22Rv1 (cell line): ENCODE results near the gene ZFX.

Experiments
- H3K27ac ChIP-seq: fragments of 450-650 bp; 2 replicates; pipeline ENCODE4 v1.5.1; 2017
- ZFX ChIP-seq: fragments of 450-650 bp; IDR thresholded peaks from 2 replicates; pipeline ENCODE4 v1.6.1; 2017; ENCODE audit warnings: antibody characterized with exemption, borderline replicate concordance
- TF ChIP-seq, protein P1 (sequence below): fragments of 450-650 bp; IDR thresholded peaks from 2 replicates; pipeline ENCODE4 v1.5.1; 2017; ENCODE audit warnings: mild to moderate bottlenecking

ZFX gene

GRCh38 chrX:24186483-24186882 lies 37.0 kb downstream of the ZFX start:
- H3K27ac ChIP-seq: no peak overlapping the region
- TF ChIP-seq, protein P1, sequence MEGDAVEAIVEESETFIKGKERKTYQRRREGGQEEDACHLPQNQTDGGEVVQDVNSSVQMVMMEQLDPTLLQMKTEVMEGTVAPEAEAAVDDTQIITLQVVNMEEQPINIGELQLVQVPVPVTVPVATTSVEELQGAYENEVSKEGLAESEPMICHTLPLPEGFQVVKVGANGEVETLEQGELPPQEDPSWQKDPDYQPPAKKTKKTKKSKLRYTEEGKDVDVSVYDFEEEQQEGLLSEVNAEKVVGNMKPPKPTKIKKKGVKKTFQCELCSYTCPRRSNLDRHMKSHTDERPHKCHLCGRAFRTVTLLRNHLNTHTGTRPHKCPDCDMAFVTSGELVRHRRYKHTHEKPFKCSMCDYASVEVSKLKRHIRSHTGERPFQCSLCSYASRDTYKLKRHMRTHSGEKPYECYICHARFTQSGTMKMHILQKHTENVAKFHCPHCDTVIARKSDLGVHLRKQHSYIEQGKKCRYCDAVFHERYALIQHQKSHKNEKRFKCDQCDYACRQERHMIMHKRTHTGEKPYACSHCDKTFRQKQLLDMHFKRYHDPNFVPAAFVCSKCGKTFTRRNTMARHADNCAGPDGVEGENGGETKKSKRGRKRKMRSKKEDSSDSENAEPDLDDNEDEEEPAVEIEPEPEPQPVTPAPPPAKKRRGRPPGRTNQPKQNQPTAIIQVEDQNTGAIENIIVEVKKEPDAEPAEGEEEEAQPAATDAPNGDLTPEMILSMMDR: no peak
- TF ChIP-seq ZFX: no peak

DNA sequence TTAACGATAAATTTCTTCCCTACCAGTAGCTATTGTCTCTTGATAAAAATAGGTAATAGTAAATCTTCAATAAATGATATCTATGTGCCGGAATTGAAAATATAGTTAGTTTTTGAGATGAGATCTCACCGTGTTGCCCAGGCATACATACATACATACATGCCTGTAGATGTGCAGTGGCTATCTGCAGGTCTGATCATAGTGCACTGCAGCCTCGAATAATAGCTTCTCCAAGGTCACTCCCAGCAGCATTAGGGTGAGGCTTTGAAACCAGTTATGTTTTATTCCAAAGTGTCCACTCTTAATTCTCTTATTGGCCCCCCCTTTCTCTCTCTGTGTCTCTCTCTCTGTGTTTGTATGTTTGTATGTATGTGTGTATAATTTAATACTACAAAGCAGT lies 37.5 kb downstream of the ZFX start:
- TF ChIP-seq, protein P1: no peak
- no peak for TF ChIP-seq ZFX

DNA sequence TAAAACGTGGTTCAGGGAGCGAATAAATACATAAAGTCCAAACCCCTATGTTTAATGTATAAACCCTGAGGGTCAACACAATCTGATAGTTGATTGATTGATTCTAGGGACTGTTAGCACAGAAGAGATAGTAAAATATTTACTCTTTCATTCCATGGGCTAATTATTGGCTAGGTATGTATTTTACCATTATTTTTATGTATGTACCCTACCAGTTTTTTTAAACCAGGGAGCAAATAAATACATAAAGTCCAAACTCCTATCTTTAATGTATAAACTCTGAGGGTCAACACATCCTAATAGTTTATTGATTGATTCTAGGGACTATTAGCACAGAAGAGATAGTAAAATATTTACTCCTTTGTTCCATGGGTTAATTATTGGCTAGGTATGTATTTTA lies 40.0 kb downstream of the ZFX start:
- no peak overlapping the region for H3K27ac ChIP-seq
- no peak for TF ChIP-seq ZFX
- TF ChIP-seq, protein P1: no peak

More for the DNA sequence above, 37.5 kb downstream of the ZFX start:
- H3K27ac ChIP-seq: no peak overlapping the region

GRCh38 chrX:24190500-24191156 lies 41.1 kb downstream of the ZFX start:
- no peak overlapping the region for H3K27ac ChIP-seq
- TF ChIP-seq ZFX: no peak
- TF ChIP-seq, protein P1: no peak

DNA sequence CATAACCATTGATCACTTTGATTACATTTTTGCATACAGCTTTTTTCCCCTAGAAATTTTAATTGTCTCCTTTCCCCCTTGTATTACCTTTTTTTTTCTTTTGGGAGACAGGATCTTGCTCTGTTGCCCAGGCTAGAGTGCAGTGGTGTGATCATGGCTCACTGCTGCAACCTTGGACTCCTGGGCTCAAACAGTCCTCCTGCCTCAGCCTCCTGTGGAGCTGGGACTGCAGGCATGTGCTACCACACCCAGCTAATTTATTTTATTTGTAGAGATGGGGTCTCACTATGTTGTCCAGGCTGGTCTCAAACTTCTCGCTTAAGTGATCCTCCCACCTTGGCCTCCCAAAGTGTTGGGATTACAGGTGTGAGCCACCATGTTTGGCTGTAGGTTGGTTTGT lies 47.0 kb downstream of the ZFX start:
- TF ChIP-seq, protein P1: no peak
- no peak for TF ChIP-seq ZFX
- no peak overlapping the region for H3K27ac ChIP-seq

DNA sequence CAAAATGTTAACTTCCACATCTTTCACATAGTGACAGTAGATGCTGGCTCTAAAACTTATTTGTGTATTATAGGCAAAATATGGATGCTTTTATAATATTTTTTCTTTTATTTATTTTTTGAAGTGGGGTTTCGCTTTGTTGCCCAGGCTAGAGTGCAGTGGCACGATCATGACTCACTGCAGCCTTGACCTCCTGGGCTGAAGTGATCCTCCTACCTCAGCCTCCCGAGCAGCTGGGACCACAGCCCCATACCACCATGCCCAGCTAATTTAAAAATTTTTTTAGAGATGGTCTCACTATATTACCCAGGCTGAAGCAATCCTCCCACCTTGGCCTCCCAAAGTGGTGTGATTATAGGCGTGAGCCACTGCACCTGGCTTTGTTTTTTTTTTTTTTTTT lies 48.6 kb downstream of the ZFX start:
- no peak overlapping the region for H3K27ac ChIP-seq

DNA sequence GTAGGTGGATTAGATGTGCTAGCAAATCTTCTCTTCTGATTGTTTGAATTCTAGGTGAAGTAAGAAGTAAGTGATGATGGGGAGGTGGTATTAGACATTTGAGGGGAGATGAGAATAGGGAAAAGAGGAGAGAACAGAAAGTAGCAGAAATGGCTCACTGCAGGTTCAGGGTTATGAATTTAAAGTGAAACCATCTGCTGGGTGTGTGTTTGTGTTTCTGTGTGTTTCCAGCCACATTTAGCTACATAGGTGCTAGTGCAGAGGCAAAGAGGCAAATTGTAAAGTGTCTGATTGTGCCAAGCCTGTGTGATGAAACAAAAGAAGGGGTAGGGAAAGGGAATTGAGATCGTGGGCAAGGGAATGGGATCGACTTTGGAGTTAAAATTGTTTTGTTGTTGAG lies 50.6 kb downstream of the ZFX start:
- H3K27ac ChIP-seq: no peak overlapping the region
- TF ChIP-seq, protein P1: no peak

More for the DNA sequence above, 48.6 kb downstream of the ZFX start:
- no peak for TF ChIP-seq ZFX
- TF ChIP-seq, protein P1: no peak
